Measurements from ENCODE around the gene FGD2.

Gene FGD2

GRCh38 chr6:37062424-37062823, 57.0 kb downstream of the FGD2 start:
- no peak for DNase-seq

GRCh38 chr6:37068356-37069270, 63.2 kb downstream of the FGD2 start:
- DNase-seq: no peak

- no peak for DNase-seq
Measured at GRCh38 chr6:37069639-37070038, 64.2 kb downstream of the FGD2 start.

GRCh38 chr6:37072526-37072925, 67.1 kb downstream of the FGD2 start:
- no peak for DNase-seq

- no peak for DNase-seq
Measured at GRCh38 chr6:37074053-37074827, 68.8 kb downstream of the FGD2 start.

- DNase-seq: no peak
Measured at GRCh38 chr6:37077191-37077904, 71.9 kb downstream of the FGD2 start.

GRCh38 chr6:37077905-37078296, 72.4 kb downstream of the FGD2 start:
- no peak for DNase-seq

Measured in activated T-cell treated with anti-CD3 and anti-CD28 coated beads, Interleukin-2, amount 50 U/mL, for 48 hours (primary cell).